ENCODE measurements around the gene PAM16.

The PAM16 gene

GRCh38 chr16:4383591-4384444, 32.7 kb upstream of the PAM16 start:
- no peak for DNase-seq

DNA sequence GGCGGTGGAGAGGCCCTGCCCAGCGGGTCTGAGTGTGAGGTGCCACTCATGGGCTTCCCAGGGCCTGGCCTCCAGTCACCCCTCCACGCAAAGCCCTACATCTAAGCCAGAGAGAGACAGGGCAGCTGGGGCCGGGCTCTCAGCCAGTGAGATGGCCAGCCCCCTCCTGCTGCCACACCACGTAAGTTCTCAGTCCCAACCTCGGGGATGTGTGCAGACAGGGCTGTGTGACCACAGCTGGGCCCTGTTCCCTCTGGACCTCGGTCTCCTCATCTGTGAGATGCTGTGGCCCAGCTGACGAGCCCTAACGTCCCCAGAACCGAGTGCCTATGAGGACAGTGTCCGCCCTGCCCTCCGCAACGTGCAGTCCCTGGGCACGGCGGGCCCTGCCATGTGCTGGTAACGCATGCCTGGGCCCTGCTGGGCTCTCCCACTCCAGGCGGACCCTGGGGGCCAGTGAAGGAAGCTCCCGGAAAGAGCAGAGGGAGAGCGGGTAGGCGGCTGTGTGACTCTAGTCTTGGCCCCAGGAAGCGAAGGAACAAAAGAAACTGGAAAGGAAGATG, 31.8 kb upstream of the PAM16 start:
- DNase-seq: no peak

- no peak for DNase-seq
These were observed 31.0 kb upstream of the PAM16 start for GRCh38 chr16:4381935-4382794.

DNA sequence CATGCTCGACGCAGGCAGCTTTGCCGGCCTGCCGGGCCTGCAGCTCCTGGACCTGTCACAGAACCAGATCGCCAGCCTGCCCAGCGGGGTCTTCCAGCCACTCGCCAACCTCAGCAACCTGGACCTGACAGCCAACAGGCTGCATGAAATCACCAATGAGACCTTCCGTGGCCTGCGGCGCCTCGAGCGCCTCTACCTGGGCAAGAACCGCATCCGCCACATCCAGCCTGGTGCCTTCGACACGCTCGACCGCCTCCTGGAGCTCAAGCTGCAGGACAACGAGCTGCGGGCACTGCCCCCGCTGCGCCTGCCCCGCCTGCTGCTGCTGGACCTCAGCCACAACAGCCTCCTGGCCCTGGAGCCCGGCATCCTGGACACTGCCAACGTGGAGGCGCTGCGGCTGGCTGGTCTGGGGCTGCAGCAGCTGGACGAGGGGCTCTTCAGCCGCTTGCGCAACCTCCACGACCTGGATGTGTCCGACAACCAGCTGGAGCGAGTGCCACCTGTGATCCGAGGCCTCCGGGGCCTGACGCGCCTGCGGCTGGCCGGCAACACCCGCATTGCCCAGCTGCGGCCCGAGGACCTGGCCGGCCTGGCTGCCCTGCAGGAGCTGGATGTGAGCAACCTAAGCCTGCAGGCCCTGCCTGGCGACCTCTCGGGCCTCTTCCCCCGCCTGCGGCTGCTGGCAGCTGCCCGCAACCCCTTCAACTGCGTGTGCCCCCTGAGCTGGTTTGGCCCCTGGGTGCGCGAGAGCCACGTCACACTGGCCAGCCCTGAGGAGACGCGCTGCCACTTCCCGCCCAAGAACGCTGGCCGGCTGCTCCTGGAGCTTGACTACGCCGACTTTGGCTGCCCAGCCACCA, 30.2 kb upstream of the PAM16 start:
- DNase-seq: no peak

DNA sequence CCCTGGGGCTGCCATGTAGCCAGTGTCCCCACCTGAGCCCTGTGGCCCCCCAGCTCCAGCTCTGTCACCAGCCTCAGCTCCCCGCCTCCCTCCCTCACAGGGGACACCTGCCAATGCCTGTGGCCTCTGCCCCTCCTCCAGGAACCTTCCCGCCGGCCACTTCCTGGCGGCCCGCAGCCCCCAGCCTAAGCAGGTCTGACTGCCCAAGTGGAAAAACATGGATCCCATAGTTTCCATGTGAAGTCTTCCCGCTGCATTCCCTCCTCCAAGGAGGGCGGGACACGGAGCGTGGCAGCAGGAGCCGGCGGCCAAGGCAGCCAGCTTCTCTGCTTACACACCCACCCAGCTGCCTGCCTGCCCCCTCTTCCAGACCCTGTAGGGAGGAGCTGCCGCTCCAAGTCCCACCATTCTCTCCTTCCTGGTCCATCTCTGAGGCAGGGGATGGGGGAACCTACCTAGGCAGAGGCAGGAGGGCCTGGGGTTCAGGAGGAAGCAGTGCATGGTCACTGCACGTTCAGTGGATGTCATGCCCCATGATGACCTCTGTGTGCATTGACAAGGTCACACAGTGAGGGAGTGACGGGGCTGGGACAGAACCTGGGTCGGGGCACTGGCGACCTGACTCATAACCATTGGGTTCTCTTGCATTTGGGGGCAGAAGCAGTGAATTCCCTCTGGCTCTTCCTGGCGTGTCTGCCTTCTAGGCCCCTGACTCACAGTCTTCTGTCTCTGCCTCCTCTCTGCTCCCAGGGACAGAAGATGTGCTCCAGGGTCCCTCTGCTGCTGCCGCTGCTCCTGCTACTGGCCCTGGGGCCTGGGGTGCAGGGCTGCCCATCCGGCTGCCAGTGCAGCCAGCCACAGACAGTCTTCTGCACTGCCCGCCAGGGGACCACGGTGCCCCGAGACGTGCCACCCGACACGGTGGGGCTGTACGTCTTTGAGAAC, 29.3 kb upstream of the PAM16 start:
- DNase-seq: no peak

DNA sequence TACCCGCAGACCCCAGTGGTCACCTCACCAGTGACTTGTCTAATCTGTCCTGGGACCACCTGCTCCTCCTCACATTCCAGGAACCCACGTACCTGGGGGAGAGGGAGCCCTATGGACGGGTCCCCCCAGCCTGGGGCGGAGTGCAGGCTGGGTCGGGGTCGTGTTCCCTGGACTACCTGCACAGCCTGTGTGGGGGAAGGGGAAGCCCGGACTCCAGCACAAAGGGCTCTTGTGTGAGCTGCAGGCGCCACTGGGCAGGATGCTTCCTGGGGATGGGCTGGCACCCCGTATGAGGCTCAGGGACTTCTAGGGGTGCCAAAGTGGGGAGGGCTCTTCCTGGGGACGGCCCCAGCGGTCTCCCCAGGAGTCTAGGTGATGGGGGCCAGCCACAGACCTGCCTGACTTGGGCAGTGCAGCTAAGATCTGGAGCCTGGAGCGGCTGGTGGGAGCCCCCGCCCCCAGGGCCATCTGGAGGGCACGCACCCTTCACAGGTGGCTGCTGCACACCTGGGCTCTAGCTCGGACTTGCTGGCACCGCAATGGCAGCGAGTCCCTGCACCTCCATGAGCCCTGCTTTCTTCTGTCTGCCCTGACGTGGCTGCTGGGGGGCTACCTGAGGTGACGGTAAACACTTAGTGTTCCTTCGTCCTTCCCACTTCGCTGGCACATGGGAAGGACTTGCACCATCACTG, 28.0 kb upstream of the PAM16 start:
- no peak for DNase-seq

DNA sequence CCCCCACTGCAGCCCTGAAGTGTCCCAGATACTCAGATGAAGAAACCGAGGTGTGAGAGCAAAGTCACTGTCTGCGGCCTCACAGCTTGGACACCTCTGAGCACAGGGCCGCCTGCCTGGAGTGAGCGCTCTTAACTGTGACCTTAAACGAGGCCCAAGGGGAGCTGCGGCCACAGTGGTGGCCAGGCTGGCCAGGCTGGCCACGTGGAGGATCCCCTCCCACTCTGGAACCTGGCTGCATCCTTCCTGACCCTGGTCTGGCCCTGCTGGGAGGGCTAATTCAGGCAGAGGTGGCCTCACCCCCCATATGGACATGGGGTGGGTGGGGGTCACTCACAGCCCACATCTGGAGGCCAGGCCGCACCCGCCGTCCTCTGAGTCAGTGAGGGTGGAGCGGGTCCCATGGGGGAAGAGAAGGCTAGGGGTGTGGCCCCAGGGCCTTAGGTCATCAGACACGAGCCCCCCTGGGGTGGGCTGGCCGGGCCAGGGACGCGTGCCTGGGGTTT, 27.1 kb upstream of the PAM16 start:
- DNase-seq: no peak

DNA sequence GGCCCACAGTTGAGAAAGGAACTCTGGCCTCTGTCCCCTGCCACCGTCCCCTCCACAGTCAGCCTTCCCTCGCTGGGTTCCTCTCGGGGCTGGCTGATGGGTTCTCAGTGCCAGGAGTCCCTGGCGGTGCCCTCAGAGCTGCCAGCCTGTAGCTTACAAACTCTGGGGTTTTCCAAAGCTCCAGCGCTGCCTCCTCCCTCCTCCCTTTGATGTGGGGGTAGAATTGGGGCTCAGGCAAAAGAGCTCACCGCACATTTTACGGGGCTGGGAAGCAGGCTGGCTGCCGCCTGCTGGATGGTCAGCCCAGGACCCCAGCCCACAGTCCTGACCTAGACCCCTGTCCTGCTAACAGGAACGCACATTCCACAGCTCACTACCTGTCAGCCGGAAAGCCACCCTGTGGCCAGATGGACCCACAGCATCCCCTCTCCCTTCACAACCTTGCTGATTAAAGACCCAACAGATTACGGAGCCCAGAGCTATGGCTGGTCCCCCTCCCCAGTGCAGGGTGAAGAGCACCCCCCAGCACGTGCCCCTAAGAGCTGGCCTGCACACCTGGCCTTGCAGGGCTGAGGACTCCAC, 26.5 kb upstream of the PAM16 start:
- DNase-seq: no peak

DNA sequence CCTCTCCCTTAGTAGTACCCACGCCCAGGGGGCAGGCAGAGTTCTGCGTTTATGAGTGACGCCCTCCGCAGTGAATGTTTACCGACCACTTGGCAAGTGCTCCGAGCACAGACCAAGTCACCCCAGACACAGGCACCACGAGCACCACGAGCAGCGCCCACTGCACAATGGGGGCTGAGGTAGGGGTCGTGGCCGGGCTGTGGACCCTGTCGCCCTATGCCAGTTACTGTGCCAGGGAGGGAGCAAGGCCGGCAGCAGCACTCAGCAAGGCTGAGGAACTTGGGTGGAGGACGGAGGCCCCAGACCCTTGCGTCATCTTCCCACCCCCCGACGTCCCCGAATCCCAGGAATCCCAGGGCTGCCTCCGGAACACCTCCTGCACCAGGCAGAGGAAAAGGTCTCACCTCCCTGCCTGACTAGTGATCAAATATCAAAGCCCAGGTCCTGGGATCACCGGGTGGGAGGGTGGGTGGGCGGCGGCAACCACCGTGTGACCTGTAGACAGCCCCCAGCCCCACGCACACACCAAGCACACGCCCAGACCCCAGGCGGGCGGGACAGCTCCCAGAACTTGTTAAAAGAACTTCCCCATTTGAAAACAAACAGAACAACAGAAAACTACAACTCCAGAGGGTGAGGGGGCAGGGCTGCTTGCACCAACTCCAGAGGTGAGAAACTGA, 25.9 kb upstream of the PAM16 start:
- DNase-seq: no peak

DNA sequence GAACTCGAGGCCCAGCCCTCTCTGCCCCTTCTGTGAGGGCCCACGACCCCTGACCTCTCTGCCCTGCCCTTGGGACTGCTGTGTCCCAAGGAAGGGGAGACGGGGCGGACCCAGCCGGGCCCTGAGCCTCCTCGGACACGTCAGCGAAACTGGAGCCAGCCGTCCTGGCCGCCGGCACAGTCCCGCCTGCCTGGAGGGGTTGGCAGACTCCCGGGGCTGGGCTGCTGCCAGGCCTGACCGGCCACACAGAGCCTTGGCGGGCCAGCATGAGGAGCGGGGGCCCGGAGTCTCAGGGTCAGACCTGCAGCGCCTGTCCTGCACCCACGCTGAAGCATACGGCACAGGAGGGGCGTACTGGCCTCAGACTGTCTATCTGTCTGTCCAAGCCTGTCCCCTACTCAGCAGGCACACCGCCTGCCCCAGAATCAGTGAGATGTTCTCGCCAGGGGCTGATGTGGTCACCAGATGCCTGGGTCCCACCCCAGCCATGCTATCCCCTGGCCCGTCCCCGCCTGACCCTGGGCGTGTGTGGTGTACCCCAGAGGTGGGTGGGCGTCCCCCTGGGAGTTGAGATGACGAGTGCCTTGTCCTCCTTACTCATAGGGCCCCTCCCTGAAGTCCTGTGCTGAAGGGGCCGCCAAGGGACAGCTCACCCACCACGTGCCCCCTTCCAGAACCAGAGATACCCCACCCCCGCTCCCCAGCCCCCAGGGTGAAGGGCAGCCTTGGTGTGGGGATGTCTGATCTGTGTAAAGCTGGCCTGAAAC, 25.2 kb upstream of the PAM16 start:
- DNase-seq: no peak

DNA sequence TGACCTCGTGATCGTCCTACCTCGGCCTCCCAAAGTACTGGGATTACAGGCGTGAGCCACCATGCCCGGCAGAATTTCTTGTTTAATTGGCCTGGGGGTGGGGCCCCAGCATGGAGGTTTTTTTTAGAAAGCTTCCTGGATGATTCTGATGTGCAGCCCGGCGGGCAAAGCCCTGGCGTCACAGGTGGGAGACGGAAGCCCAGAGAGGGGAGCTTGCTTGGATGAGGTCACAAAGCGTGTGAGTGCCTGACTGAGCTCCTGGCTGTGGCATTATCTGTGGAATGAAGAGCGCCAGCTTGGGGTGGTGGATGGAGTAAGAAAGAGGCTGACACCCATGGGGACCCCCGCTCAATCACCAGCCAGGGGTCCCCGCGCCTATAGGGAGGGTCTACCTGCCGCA, 24.6 kb upstream of the PAM16 start:
- no peak for DNase-seq

GRCh38 chr16:4373909-4374742, 23.0 kb upstream of the PAM16 start:
- DNase-seq: no peak

GRCh38 chr16:4373356-4373908, 22.3 kb upstream of the PAM16 start:
- DNase-seq: no peak

DNA sequence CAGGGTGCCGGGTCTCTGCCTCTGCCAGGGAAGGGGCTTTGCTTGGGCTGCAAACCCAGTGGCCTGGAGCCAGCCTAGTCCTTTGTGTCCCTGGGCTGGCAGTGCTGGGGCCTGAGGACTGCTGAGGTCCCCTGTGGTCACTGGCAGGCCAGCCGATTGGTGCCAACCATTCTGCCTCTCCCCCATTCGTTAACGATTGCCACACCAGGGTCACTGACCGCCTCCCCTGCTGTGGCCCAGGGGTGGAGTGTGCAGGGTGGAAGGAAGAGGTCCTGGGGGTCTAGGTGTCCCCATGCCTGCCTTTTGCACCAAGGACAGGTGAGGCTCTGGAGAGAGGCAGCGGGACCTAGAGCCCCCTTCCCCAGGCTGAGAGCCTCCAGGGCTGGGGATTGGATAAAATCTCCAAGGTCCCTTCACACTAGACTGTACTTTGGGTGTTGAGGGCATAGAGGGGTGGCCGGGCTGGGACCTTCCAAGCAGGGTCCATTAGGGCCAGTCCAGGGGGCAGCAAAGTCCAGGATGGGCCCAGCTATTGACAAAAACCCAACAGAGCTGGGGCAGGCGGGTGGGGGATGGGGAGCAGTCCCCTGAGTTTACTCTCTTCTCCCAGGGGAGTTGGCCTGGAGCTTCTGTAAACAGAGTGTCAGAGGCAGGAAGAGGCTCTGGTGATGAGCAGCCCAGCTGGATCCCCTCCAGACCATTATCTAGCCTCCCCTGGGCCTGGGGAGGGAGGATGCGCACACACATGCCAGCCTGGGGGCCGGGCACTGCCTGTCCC, 21.6 kb upstream of the PAM16 start:
- DNase-seq: no peak

DNA sequence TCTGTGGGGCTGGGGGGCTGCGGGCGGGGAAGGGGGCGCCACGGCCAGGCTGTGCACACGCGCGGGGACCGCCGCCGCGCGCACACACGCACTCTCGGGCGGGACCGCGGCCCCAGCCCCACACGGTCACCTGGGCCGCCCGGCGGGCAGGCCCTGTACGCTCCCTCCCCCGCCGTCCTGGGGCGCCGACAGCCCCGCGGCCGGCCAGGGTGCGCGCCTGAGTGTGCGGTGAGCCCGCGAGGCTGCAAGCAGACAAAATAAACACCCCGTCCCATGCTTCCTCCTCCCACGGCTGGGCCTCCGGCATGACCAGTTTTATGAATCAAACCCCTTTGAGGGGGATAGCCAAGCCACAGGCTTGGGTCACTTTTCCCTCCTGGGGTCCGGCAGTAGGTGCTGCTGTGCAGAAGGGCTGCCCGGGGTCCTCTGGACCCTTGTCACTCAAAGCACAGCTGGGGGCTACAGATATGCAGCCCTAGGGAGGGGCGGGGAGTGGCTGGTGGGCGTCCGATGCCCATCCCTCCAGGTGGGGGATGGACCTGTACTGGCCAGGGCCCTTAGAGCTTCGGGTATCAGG, 21.0 kb upstream of the PAM16 start:
- no peak for DNase-seq

DNA sequence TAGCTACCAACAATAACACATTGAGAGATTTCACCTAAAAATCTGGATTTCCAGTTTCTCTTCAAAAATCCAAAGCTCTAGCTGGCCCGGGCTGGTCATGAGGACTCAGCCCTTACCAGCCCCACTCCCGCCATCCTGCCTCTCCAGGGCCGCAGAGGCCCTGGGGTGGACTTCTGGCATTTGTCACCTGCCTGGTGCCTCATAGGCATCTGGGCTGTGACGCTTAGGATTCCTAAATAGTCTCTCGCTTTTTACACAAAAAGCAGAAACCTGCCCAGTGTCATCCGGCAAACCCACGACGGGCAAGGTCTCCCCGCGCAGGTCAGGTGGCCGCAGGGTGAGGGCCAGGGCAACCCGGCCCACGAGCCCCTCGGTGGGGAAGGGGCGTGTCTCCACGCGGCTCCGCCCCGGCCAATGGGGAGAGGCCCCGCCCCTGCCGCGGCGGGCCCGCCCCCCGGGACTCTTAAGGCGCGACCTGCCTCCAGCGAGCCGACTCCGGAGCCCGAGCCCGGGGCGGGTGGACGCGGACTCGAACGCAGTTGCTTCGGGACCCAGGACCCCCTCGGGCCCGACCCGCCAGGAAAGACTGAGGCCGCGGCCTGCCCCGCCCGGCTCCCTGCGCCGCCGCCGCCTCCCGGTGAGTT, 20.4 kb upstream of the PAM16 start, which contains the start of gene VASN:
VASN (plus strand) TSS at position 492 of the 644 bp plus-strand sequence. CDS start 9,030 bp downstream, outside the sequence.
- peak; percentile 85 for DNase-seq

Measured in activated T-cell treated with anti-CD3 and anti-CD28 coated beads, Interleukin-2, amount 50 U/mL, for 1 hour (primary cell).